GM10248 (cell line): ENCODE data around the gene FMNL2.
A peak's percentile ranks its signal among the peaks of the same experiment; 100 is the strongest.

Experiments used
- CTCF ChIA-PET: fragments of 300-600 bp; sonication (Branson Sonifier 250); formaldehyde crosslinking; extraction: SDS; loops from one replicate; lab custom pipeline; 2021; ENCODE audit warnings: antibody characterized with exemption; lab: Yijun Ruan, JAX
- POLR2A ChIA-PET: fragments of 350-650 bp; sonication (Branson Sonifier 250); formaldehyde crosslinking; extraction: SDS; loops from one replicate; lab custom pipeline; 2020; ENCODE audit warnings: antibody characterized with exemption; lab: Yijun Ruan, JAX
- DNase-seq: peaks from one replicate; pipeline ENCODE4 v3.0.0; 2012; ENCODE audit errors: extremely low spot score
- CTCF ChIP-seq: IDR thresholded peaks from 2 replicates; pipeline ENCODE4 v1.5.1; 2012; ENCODE audit warnings: mild to moderate bottlenecking, low read depth; ENCODE audit errors: extremely low read depth, missing control alignments, control extremely low read depth

The FMNL2 gene

DNA sequence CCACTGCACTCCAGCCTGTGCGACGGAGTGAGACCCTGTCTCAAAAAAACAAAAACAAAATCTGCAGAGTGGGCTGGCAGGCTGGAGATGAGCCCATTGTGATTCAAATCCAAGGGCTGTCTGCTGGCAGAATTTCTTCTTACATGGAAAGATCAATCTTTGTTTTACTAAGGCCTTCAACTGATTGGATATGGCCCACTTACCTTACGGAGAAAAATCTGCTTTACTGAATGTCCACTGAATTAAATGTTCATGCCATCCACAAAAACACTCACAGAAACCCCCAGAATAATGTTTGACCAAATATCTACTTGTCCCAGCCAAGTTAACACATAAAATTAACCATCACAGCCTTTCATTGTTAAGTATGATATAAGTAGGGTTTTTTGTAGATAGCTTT, 8.3 kb upstream of the FMNL2 start:
- ChIA-PET CTCF (no interaction called here), POLR2A (no interaction called here)
- TF ChIP-seq CTCF: no peak
- DNase-seq: no peak

DNA sequence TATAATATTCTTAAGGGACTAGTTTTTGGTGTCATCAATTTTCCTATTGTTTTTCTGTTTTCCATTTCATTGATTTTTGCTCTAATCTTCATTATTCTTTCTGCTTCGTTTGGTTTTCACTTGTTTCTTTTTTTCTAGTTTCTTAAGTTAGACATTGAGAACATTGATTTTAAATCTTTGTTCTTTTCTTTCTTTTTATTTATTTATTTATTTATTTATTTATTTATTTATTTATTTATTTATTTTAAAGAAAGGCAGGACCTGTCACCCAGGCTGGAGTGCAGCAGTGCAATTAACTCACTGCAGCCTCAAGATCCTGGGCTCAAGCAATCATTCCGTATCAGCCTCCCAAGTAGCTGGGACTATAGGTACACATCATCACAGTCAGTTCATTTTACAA, 7.0 kb upstream of the FMNL2 start:
- ChIA-PET POLR2A (no interaction called here), CTCF (no interaction called here)
- no peak for DNase-seq
- no peak for TF ChIP-seq CTCF

GRCh38 chr2:152330235-152330866, 4.6 kb upstream of the FMNL2 start:
- ChIA-PET POLR2A (no interaction called here), CTCF (no interaction called here)

GRCh38 chr2:152334701-152335015, 316 bp upstream of the FMNL2 start:
- TF ChIP-seq CTCF: no peak
- ChIA-PET POLR2A (no interaction called here), CTCF (interaction anchor here (0.9 kb wide), 1 partner anchor 18 kb away, joined by 3 read pairs; no protein-coding TSS in a partner anchor)
- DNase-seq: no peak

More at GRCh38 chr2:152330235-152330866, 4.6 kb upstream of the FMNL2 start:
- DNase-seq: no peak
- no peak for TF ChIP-seq CTCF

DNA sequence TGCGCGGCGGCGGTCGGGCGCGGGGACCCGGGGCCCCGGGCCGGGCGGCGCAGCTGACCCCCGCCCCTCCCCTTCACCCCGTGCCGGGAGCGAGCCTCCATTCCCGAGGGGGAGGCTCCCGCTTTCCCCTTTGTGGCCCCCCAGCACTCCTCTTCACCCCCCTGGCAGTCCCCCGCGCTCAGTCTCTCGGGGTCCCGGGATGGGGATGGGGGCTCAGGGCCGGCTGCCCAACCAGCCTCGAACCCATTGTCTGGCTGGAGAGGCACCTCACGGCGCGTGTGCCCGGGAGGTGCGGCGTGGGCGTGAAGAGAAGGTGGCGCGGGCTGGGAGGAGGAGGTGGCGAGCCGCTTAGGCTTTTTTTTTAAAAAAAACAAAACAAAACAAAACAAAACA, 748 bp downstream of the FMNL2 start:
- CTCF ChIA-PET: interaction anchor here (1.0 to 1.7 kb wide), 5 partner anchors 15 to 300 kb away, joined by 3 to 5 read pairs (median 4); no protein-coding TSS in a partner anchor
- POLR2A ChIA-PET: interaction anchor here (0.9 to 1.2 kb wide), 2 partner anchors 32 to 63 kb away, joined by 3 read pairs; no protein-coding TSS in a partner anchor
- peak; percentile 23 for DNase-seq
- no peak for TF ChIP-seq CTCF

- POLR2A ChIA-PET: interaction anchor here (1.2 kb wide), 1 partner anchor 63 kb away, joined by 3 read pairs; no protein-coding TSS in a partner anchor
- peak; percentile 54 for DNase-seq
- CTCF ChIA-PET: interaction anchor here (1.4 to 1.7 kb wide), 3 partner anchors 17 to 300 kb away, joined by 4 to 5 read pairs (median 5); no protein-coding TSS in a partner anchor
- no peak for TF ChIP-seq CTCF
Measured at GRCh38 chr2:152336119-152336853, 1.3 kb downstream of the FMNL2 start.
